Smooth muscle cell of the brain vasculature (primary cell): ENCODE results near the gene NKG7.

Experiments
- DNase-seq: peaks from one replicate; pipeline ENCODE4 v3.0.0-alpha.2; 2012; ENCODE audit warnings: low read depth, low spot score

The NKG7 gene

GRCh38 chr19:51338563-51339312 lies 33.7 kb downstream of the NKG7 start:
- DNase-seq: no peak

GRCh38 chr19:51337861-51338562 lies 34.4 kb downstream of the NKG7 start:
- no peak for DNase-seq

GRCh38 chr19:51337141-51337860 lies 35.2 kb downstream of the NKG7 start:
- no peak for DNase-seq

- no peak for DNase-seq
These were observed 38.5 kb downstream of the NKG7 start for GRCh38 chr19:51333836-51334460.

GRCh38 chr19:51331716-51332115 lies 40.7 kb downstream of the NKG7 start:
- DNase-seq: no peak

- no peak for DNase-seq
These were observed 41.3 kb downstream of the NKG7 start for GRCh38 chr19:51331193-51331592.

- no peak for DNase-seq
These were observed 42.1 kb downstream of the NKG7 start for GRCh38 chr19:51330366-51330765.

- no peak for DNase-seq
These were observed 43.0 kb downstream of the NKG7 start for GRCh38 chr19:51329411-51329810.

GRCh38 chr19:51327066-51328001 lies 45.1 kb downstream of the NKG7 start:
- DNase-seq: no peak

- no peak for DNase-seq
These were observed 46.0 kb downstream of the NKG7 start for GRCh38 chr19:51326216-51327065.

- DNase-seq: no peak
These were observed 47.1 kb downstream of the NKG7 start for GRCh38 chr19:51325161-51325976.

GRCh38 chr19:51324167-51324481 lies 48.3 kb downstream of the NKG7 start:
- DNase-seq: no peak

- no peak for DNase-seq
These were observed 48.8 kb downstream of the NKG7 start for GRCh38 chr19:51323481-51324166.

GRCh38 chr19:51321799-51322198 lies 50.7 kb downstream of the NKG7 start:
- DNase-seq: no peak
